ENCODE results near the gene GPR146. TPM values are rescaled to one million over a fixed set of nuclear protein-coding genes. Genes with fewer than 3 reads are reported as not detected.

The GPR146 gene
- total and polyA plus RNA-seq, 2 of the 8 experiments (the other 6 are each of a cell fraction or from before 2014, with no cell fraction given) = 1.8 to 2.7 TPM

DNA sequence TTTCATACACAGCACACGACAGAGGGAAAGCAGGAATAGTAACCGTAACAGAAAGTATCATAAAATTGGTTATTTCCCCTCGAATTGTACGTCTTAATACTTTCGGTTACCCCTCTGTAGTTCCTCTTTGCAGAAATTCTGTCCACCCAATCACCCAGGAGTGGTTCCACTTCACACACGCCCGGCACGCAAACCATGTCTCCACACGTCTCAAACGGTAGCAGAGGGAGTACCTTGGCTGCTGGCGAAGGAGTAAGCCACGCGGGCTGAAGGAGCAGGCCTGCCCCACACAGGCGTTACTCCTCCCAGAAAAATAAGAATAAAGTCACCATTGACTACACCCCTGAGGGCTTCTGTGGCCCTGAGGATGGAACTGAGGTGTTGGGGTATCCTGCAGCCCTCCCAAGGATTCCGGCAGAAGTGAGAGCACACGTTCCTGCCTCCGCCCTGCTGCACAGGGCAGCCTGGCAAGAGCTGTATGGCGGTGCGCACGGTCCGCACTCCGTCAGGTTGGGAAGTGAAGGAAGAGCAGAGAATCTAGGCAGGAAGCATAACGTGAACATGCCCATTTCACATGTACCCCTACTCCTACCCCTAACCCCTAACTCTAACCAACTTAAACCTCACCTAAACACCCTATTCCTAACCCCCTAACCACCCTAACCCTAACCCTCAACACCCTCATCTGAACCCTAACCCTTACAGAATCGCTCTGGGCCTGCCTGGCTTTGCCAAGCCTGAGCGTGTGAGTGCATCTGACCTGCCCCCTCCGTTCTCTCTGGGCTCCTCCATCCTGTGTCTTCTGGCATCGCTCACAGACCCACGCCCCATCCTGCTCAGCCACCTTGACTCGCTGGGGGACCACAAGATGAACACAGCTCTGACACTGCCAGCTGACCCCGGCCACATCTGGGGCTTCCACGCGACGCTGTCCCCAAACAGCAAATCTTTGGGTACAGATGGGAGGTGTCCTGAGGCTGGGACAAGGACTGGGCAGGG is 18.2 kb downstream of the GPR146 start:
- ChIA-PET POLR2A (ENCODE audit: partially characterized antibody) (no interaction called here), CTCF (ENCODE audit: partially characterized antibody) (interaction anchor here (1.2 to 8.1 kb wide), 4 partner anchors 10 to 69 kb away, joined by 3 to 76 read pairs (median 5); no protein-coding TSS in a partner anchor)
- Histone ChIP-seq H2BK12ac (ENCODE audit: low read depth, low read length) (no peak overlapping the region), H4K5ac (ENCODE audit: insufficient read length, low read depth, low read length) (no peak overlapping the region), H2BK15ac (ENCODE audit: low read length) (no peak overlapping the region; the same call in 1 of the 2 replicates), H3K18ac (ENCODE audit: extremely low read depth, low read length) (no peak overlapping the region), H3K23me2 (ENCODE audit: low read depth, low read length) (no peaks in the 10 kb centered on the region; the same call in 1 of the 2 replicates), H3K23ac (ENCODE audit: insufficient read length) (no peak overlapping the region), H3K4ac (replicated peaks; ENCODE audit: insufficient read length, low read depth, low read length) (no peak overlapping the region), H3K79me1 (ENCODE audit: low read depth, low read length) (peaks cover 5% of the 10 kb centered on the region; the same call in 1 of the 2 replicates), H3K9ac (replicated peaks in 1 of 4; ENCODE audit: extremely low read depth in 1 of 4, low read depth in 3 of 4, low read length in 3 of 4) (peak overlapping the region in 1 of 4 experiments; percentile 32; a peak in 1 of 7 replicates), H3K4me3 (ENCODE audit: extremely low read depth in 1 of 4, insufficient read depth in 2 of 4, low read depth in 3 of 4, low read length in 4 of 4) (no peak overlapping the region), H2BK20ac (ENCODE audit: low read length) (no peak overlapping the region), H3K14ac (ENCODE audit: insufficient read length) (no peak overlapping the region), H3K9me3 (ENCODE audit: insufficient read depth in 2 of 2, low read depth in 1 of 2, low read length in 1 of 2) (no peaks in the 10 kb centered on the region), H2AK5ac (ENCODE audit: low read depth, low read length) (peak overlapping the region; percentile 65; the same call in 1 of the 2 replicates), H3K36me3 (ENCODE audit: control insufficient read depth in 2 of 4, insufficient read depth in 4 of 4, low read length in 3 of 4) (peaks cover 0 to 7% (median 0%) of the 10 kb centered on the region in 4 experiments; a peak in 1 of 8 replicates), H4K8ac (ENCODE audit: extremely low read depth, insufficient read depth, low read length) (0 out of 2 replicates have a peak overlapping the region, but pooled peaks have one; percentile 15), H2BK120ac (replicated peaks; ENCODE audit: low read depth, low read length) (no peak overlapping the region), H2BK5ac (ENCODE audit: low read depth, low read length) (no peak overlapping the region; the same call in 1 of the 2 replicates), H4K20me1 (replicated peaks in 1 of 2; ENCODE audit: control insufficient read depth in 1 of 2, insufficient read depth in 2 of 2, low read length in 2 of 2) (peaks cover 14 to 17% of the 10 kb centered on the region in 2 experiments), H2AFZ (ENCODE audit: low read length) (no peak overlapping the region), H3K79me2 (ENCODE audit: control insufficient read depth in 1 of 2, insufficient read depth in 2 of 2, low read length in 2 of 2) (no peaks in the 10 kb centered on the region; a peak in 1 of 4 replicates), H4K91ac (replicated peaks; ENCODE audit: insufficient read length, low read length) (no peak overlapping the region), H3K56ac (replicated peaks; ENCODE audit: insufficient read length, low read depth, low read length) (no peak overlapping the region), H3K27me3 (replicated peaks in 1 of 4; ENCODE audit: control insufficient read depth in 3 of 4, extremely low read depth in 1 of 4, insufficient read depth in 3 of 4, low read length in 3 of 4) (no peaks in the 10 kb centered on the region), H3K4me1 (replicated peaks in 1 of 4; ENCODE audit: control insufficient read depth in 3 of 4, insufficient read depth in 4 of 4, low read length in 3 of 4) (peaks cover 0 to 20% (median 13%) of the 10 kb centered on the region in 4 experiments; a peak in 6 of 7 replicates), H3K27ac (ENCODE audit: low read depth, low read length) (no peak overlapping the region), H3K4me2 (ENCODE audit: insufficient read depth in 1 of 2, low read depth in 2 of 2, low read length in 2 of 2) (no peak overlapping the region)
- TF ChIP-seq GTF2F1 (IDR thresholded peaks at IDR 0.05; ENCODE audit: borderline replicate concordance, low read depth, low read length) (no peak), POU5F1 (IDR thresholded peaks at IDR 0.05; ENCODE audit: low read depth, low read length) (no peak), GABPA (IDR thresholded peaks at IDR 0.05; ENCODE audit: borderline replicate concordance, insufficient read depth, low read length) (no peak), JUND (IDR thresholded peaks at IDR 0.05; ENCODE audit: low read length) (no peak), TAF1 (IDR thresholded peaks at IDR 0.05; ENCODE audit: low read depth, low read length) (no peak)
- 84% methylated on average over 32 of the region's 33 CpGs; no CpG with 5 or more reads in 1 of the 2 experiments for WGBS, 2 experiments (ENCODE audit: extremely low coverage in 1 of 2, insufficient coverage in 1 of 2, insufficient read length in 1 of 2, insufficient replicate concordance in 2 of 2, low coverage in 1 of 2, low lambda C conversion rate in 2 of 2, missing lambda C conversion rate in 1 of 2)
- FAIRE-seq (no peak), DNase-seq (ENCODE audit: low read depth in 1 of 2, low spot score in 2 of 2) (no peak)

Measured in H1 (cell line).